GM03348 (cell line): ENCODE results near the gene FGD5.
A peak's percentile ranks its signal among the peaks of the same experiment; 100 is the strongest.

Source experiments
- DNase-seq: peaks from one replicate; pipeline ENCODE4 v3.0.0; 2012; ENCODE audit warnings: low spot score

Gene FGD5

GRCh38 chr3:14857506-14857905 is 38.7 kb downstream of the FGD5 start:
- no peak for DNase-seq

DNA sequence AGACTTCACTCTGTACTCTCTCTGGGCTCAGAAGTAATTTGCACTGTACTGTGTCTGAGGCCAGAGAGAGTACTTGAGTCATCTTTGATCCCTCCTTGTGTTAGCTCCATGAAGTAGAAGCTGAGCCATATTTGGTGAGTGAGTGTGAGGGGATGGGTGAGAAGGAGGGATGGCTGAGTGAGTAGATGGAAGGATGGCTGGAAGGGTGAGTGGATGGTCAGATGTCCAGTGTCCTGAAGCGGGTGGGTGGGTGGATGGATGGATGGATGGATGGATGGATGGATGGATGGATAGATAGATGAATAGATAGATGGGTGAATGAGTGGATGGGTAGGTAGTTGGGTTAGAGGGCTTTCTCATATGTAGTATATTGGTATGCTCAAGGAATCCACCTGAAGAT is 39.3 kb downstream of the FGD5 start:
- no peak for DNase-seq

DNA sequence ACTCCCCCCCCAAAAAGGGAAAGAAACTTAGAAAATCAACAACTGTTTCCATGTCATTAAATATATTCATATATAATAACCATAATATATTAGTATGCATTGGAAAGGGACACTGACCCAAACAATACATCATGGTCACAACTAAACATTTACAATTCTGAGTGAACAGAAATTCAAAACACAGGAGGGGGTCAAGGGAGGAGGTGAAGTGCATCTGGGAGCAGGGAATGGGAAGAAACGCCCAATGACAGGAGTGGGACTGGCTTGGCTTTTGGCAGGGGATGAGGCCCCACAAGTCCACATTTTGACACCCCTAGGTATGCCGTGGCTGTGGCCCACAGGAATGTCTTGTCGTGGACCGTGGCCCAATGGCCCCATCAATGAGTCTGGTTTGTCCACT is 41.1 kb downstream of the FGD5 start:
- DNase-seq, result no peak

DNA sequence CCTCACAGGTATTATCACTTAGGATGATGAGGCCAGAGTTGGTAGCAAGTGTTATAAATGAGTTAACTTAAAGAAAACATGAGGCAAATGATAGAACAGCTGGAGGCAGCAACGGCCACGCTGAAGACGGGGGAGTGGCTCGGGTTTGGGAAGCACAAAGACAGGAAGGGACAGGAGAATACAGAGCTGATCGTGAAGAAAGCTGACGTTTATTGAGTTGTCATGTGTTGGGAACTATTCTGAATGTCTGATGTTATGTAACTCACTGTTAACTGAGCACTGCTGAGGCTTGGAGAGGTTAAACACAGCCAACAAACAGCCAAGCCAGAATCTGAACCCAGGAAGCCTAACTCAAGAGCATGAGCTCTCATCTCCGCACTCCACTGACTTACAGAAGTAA is 42.3 kb downstream of the FGD5 start:
- DNase-seq, result no peak

GRCh38 chr3:14861446-14862302 is 42.9 kb downstream of the FGD5 start:
- no peak for DNase-seq

DNA sequence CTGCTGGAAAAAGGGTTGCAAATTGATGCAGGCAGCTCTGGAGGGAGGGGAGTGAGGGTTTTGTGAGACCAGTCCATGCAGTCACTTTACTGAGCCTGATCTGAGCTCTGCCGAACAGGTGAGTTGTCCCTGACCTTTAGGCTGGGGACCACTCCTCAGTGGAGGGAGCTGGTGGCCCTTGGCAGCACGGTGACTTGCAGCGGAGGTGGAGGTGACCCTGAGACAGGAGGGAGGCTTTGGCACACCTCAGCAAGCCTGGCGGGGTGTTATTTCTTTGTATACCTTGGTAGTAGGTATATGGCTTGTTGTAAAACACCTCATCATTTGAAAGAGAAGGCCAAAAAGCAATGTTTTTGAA is 43.5 kb downstream of the FGD5 start:
- no peak for DNase-seq

DNA sequence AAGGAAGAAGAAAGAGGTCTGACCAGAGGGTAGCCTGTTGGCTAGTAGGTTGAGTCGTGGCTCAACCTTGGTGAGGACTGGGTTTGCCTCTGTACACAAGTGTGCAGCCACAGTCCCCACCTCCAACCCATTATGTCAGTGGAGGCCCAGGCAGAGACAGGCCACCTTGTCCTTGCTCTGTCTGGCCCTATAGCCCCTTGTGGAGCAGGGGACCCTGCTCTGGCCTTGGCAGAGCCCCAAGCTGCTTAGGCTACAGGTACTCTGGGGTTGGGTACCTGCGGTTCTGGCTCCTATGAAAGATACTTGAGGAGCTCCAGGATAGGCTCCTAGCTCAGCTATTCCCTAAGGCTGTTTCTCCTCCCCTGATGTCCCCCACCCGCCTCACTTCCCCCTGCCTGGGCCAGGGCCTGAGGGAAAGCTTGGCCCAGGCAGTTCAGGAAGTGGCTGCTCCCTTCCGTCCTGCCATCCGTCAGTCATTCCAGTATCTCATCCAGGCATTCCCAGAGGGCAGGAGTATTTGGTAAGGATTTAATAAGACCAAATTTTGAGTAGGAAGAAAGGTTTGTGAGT is 44.0 kb downstream of the FGD5 start:
- DNase-seq, result no peak

DNA sequence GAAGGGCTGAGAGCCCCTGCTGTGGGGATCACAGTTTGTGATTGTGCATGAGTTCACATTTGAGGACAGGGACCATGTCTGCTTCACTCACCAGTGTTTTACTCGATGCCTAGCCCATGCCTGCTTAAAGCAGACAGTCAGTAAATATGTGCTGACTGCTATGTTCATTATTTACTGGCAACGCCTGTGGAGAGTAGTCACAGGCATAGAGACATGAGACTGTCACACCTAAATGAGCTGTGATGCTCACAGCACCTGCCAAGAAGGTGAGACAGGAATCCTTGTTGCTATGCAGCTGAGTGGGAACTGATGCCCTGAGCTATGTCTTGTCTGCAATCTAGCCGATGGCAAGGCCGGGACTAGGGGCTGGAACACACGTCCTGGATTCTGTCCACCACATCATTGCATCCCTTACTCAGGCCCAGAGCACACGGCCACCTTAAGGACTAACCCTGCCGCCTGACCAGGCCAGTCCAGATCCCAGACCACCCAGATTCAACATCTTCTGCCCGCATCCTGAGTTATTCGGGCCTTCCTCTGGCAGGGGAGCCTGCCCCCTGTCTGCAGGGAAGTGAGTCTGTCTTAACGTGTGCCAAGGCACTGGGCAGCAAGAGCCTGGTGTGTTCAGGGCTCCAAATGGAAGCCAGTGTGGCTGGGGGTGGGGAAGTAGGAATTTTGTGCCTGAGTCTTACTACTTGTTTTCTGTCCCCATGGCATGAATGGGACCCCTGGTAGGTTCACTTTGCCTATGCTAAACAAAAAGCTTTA is 44.8 kb downstream of the FGD5 start:
- no peak for DNase-seq

DNA sequence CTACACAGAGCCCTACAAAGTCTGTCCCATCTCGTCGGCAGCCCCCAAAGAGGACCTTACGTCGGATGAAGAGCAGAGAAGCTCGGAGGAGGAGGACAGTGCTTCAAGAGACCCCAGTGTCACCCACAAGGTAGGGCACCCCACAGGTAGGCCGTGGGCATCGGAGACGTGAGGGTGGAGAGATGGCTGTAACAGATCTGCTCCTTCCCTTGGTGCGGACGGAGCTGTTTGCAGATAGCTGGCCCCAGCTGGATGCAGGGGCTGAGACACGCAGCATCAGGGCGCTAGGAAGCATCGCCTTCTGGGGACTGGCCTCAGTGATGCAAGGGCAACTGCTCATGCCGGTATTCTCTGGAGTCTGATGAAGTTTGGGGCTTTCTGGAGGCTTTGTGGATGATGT is 45.4 kb downstream of the FGD5 start:
- no peak for DNase-seq

DNA sequence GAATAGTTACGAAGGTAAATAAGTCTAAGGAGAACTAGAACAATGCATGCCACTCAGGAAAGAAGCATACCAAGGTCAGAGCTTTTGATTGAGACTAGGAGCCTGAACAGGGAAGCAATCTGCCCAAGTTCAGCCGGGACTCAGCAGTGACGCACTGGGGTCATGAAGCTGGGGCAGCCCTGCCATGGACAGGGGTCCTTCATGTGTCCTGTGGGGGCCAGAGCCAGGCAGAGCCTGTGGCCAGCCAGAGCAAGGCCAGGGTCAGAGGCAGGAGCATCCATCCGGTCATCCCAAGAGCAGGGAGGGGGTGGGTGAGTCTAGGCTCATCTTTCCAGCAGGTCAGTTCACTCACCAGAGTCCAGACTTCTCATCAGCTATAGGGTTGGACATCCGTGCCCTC is 47.9 kb downstream of the FGD5 start:
- no peak for DNase-seq

GRCh38 chr3:14867936-14868570 is 49.3 kb downstream of the FGD5 start:
- no peak for DNase-seq

GRCh38 chr3:14869917-14870782 is 51.4 kb downstream of the FGD5 start:
- no peak for DNase-seq

DNA sequence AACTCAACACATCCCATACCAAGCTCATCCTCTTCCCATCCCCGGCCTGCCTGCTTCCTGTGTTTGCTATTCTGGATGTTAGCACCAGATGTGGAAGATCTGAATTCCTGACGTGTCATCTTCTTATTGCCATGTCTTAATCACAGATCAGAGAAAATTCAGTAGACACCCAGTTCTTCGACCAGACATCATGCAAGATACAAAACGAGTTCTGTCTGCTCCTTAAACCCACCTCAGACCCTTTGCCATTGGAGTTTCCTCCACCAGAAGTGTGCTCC is 52.0 kb downstream of the FGD5 start:
- DNase-seq, result no peak

DNA sequence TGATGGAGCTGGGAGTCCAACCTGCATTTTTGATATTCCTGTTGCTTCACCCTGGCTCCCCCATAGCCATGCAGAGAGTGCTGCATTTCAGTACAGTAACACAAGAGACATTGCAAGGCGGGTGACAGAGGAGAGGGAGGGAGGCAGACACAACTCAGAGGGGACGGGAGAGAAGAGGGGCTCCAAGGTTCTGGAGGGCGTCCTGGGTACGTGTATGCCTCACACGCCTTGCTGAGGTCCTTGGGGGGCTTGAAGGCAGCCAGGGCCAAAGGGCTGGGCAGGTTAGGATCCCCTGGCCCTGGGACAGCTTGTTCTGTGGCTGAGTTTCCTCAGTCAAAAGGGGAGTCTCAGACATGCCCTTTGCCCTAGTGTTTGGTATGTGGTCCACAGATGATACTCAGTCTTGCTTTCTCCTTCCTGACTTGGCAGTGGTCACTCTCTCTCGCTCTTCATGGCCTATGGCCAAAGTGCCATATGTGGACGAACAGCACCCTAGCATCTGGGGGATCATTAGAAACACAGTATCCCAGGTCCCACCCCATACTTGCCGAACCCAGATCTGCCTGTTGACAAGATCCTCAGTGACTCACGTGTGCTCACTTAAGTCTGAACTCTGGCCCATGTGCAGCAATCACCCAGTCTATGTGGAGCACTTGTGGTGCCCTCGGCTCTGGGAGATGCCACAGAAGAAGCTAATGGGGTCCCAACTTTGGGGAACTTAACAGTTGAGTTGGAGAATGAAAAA is 52.9 kb downstream of the FGD5 start:
- no peak for DNase-seq

DNA sequence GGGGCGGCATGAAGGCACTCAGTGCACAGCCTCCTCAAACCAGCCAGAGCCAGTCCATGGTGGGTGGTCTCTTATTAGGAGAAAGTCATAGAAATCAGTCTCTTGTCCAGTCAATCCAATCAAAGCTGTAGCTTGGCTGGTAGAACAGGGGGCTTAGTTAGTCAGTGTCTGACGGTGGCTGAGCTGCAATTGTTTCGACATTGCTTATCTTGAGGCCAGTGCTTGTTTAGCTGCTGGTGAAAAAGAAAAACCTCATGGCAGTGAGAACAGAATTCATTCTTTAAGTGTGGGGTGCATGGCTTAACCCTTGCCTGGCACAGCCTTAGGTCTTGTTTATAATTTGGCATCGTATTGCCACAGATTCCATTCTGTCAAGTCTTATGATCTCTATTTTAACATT is 53.9 kb downstream of the FGD5 start:
- DNase-seq, result no peak

GRCh38 chr3:14874784-14875183 is 56.0 kb downstream of the FGD5 start:
- DNase-seq, result no peak

DNA sequence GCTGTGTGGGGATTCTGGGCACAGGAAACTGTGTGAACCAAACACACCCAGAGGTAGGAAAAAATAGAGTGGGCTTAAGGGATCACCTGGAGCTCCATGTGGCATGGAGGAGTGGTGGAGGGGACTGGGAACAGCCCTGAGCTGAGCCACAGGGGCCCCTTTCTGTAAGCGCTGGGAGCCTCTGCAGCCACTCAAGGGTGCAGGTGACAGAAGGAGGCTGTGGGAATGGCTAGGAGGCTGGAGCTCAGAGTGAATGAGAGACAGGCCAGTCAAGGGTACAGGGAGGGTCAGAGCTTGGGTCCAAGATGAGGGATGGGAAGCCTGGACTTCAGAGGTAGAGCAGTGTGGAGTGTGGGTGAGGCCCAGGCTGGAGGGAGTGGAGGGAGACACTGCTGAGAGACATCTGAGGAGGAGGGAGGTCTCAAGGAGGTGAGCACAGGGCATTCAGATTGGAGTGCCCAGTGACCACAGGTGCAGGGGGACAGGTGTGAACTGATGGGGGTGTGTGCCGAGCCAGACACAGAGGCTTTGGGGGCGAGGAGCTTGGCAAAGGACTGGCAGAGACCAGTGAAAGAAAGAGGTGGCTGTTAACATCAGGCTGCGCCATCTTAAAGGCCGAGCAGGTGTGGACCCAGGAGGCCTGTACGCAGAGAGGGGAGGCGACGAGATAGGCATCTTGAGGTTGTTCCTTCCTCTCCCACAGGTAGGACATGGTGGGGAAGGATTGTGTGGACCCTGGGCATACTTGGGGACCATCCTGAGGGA is 56.8 kb downstream of the FGD5 start:
- no peak for DNase-seq

DNA sequence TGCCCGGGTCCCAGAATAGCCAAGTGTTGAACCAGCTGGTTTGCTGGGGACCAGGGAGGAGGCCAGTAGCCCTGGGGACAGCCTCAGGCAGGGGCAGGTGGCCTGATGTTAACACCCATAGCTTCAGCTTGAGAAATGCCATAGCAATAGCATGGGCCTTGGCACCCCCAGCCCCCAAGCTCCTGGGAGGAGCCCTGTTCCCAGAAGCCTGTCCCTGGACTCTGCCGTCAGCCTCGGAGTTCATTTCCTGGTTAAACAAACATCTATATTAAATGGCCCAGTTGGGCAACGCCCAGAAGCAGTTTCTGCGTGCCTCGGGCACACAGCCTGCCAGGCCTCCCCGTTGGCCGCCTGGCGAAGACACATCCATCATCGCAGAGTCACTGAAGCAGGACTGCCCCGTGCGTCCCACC is 58.2 kb downstream of the FGD5 start:
- peak; percentile 50 for DNase-seq

DNA sequence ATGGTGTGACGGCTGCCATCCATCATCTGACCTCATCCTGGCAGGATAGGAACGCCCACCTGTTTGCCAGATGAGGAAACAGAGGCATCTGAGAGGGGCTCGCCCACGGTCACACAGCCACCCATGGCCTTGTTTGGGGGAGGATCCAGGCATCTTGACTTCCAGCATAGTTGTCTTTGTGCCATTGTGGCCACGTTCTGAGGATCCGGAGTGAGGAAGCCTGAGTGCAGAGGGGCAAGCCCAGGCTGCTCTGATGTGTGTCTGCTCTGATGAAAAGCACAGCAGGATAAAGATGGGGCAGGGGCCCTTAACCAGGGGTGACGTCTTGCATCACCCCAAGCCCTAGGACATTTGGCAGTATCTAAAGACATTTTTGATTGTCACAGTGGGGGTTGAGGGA is 58.7 kb downstream of the FGD5 start:
- DNase-seq, result no peak

GRCh38 chr3:14879211-14879874 is 60.6 kb downstream of the FGD5 start:
- no peak for DNase-seq
